ENCODE measurements around the gene ITIH3. TPM values are rescaled to one million over a fixed set of nuclear protein-coding genes. Genes with fewer than 3 reads are reported as not detected.

ITIH3 gene
- total RNA-seq, 6 donors from 2014 or later = 2.1 to 13.5 (median 7.0) TPM

GRCh38 chr3:52830535-52831258 lies 36.1 kb downstream of the ITIH3 start, which contains the start of gene ITIH4:
ITIH4 (minus strand) TSS chr3:52830672; CDS start chr3:52830642, 30 bp downstream.
- H3K9me3 ChIP-seq = no peaks in the 10 kb centered on the region
- H3K36me3 ChIP-seq = peaks cover 0 to 4% (median 3%) of the 10 kb centered on the region in 4 donors
- H3K27me3 ChIP-seq = no peaks in the 10 kb centered on the region
- peaks cover 0 to 5% (median 3%) of the 10 kb centered on the region in 4 donors for H3K4me1 ChIP-seq
- ATAC-seq (ENCODE audit: low FRiP score in 2 of 2) (no peak), DNase-seq (no peak)
- peak within 1 kb of the TSS in 1 of 4 donors; percentile 39 for H3K27ac ChIP-seq
- TF ChIP-seq EP300 (IDR thresholded peaks at IDR 0.05) (no peak), CTCF (IDR thresholded peaks at IDR 0.05) (no peak), POLR2A (IDR thresholded peaks at IDR 0.05) (no peak), POLR2AphosphoS5 (IDR thresholded peaks at IDR 0.05) (no peak)
- H3K4me3 ChIP-seq = no peak within 1 kb of the TSS
- 78 to 85% methylated on average over 16 of the region's 16 CpGs for WGBS, 2 donors

GRCh38 chr3:52831500-52832301 lies 37.1 kb downstream of the ITIH3 start:
- H3K36me3 ChIP-seq = peaks cover 0 to 12% (median 5%) of the 10 kb centered on the region in 4 donors
- H3K4me3 ChIP-seq = no peak overlapping the region
- WGBS, 2 donors = 67 to 71% methylated on average over 9 to 18 of the region's 21 CpGs
- ATAC-seq (ENCODE audit: low FRiP score in 2 of 2) (peak in 1 of 2 donors; percentile 47), DNase-seq (peak; percentile 41 to 62)
- TF ChIP-seq EP300 (IDR thresholded peaks at IDR 0.05) = no peak
- no peak for TF ChIP-seq POLR2A (IDR thresholded peaks at IDR 0.05)
- TF ChIP-seq POLR2AphosphoS5 (IDR thresholded peaks at IDR 0.05) = no peak
- TF ChIP-seq CTCF (IDR thresholded peaks at IDR 0.05) = no peak
- peak overlapping the region in 2 of 4 donors; percentile 39 to 48 for H3K27ac ChIP-seq
- no peaks in the 10 kb centered on the region for H3K9me3 ChIP-seq
- H3K27me3 ChIP-seq = no peaks in the 10 kb centered on the region
- H3K4me1 ChIP-seq = peaks cover 0 to 6% (median 3%) of the 10 kb centered on the region in 4 donors

GRCh38 chr3:52833202-52833601 lies 38.6 kb downstream of the ITIH3 start:
- peaks cover 0 to 6% (median 3%) of the 10 kb centered on the region in 4 donors for H3K4me1 ChIP-seq
- H3K36me3 ChIP-seq = peaks cover 0 to 20% (median 8%) of the 10 kb centered on the region in 4 donors
- TF ChIP-seq POLR2A (IDR thresholded peaks at IDR 0.05) (no peak), EP300 (IDR thresholded peaks at IDR 0.05) (no peak), CTCF (IDR thresholded peaks at IDR 0.05) (no peak), POLR2AphosphoS5 (IDR thresholded peaks at IDR 0.05) (no peak)
- no peaks in the 10 kb centered on the region for H3K9me3 ChIP-seq
- no peak overlapping the region for H3K27ac ChIP-seq
- DNase-seq = peak in 1 of 2 donors; percentile 66
- ATAC-seq (ENCODE audit: low FRiP score in 2 of 2) = no peak
- no peaks in the 10 kb centered on the region for H3K27me3 ChIP-seq
- 94 to 96% methylated on average over 13 to 14 of the region's 14 CpGs for WGBS, 2 donors
- H3K4me3 ChIP-seq = no peak overlapping the region

GRCh38 chr3:52834871-52835501 lies 40.4 kb downstream of the ITIH3 start, which contains the start of gene MUSTN1:
MUSTN1 (minus strand) TSS chr3:52835019; CDS start chr3:52834948, 71 bp downstream.
- H3K27ac ChIP-seq = peak within 1 kb of the TSS in 2 of 4 donors; percentile 3 to 33
- DNase-seq = no peak
- H3K4me3 ChIP-seq = peak within 1 kb of the TSS in 1 of 4 donors; percentile 10
- no peak for ATAC-seq (ENCODE audit: low FRiP score in 2 of 2)
- 75 to 83% methylated on average over 6 to 11 of the region's 11 CpGs for WGBS, 2 donors
- H3K27me3 ChIP-seq = no peaks in the 10 kb centered on the region
- H3K36me3 ChIP-seq = peaks cover 0 to 37% (median 15%) of the 10 kb centered on the region in 4 donors
- H3K9me3 ChIP-seq = no peaks in the 10 kb centered on the region
- TF ChIP-seq POLR2AphosphoS5 (IDR thresholded peaks at IDR 0.05) (no peak), CTCF (IDR thresholded peaks at IDR 0.05) (no peak), POLR2A (IDR thresholded peaks at IDR 0.05) (no peak), EP300 (IDR thresholded peaks at IDR 0.05) (no peak)
- peaks cover 0 to 6% (median 3%) of the 10 kb centered on the region in 4 donors for H3K4me1 ChIP-seq
